ENCODE measurements around the gene WDR45B. TPM values are rescaled to one million over a fixed set of nuclear protein-coding genes. Genes with fewer than 3 reads are reported as not detected.

The WDR45B gene
- total RNA-seq, 4 donors from 2014 or later: 68.1 to 111 (median 83.2) TPM

DNA sequence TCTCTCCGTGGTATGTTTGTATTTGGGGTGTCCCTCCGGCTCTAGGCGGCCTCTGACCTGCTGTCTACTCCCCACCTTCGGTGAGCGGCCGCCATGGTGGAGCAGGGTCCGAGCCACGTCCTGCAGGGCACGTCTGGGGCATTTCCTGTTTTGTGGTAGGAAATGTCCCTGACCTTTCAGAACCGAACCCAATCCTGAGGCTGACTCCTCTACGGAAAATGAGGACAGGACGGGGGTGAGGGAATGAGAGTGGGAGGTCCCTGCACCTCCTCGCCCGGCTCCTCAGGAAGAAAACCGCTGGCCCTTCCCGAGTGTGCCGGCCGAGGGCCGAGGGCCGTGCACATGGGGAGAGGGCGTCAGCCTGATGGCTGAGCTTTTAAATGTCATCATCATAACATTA, 45.8 kb downstream of the WDR45B start:
- TF ChIP-seq, protein P1, sequence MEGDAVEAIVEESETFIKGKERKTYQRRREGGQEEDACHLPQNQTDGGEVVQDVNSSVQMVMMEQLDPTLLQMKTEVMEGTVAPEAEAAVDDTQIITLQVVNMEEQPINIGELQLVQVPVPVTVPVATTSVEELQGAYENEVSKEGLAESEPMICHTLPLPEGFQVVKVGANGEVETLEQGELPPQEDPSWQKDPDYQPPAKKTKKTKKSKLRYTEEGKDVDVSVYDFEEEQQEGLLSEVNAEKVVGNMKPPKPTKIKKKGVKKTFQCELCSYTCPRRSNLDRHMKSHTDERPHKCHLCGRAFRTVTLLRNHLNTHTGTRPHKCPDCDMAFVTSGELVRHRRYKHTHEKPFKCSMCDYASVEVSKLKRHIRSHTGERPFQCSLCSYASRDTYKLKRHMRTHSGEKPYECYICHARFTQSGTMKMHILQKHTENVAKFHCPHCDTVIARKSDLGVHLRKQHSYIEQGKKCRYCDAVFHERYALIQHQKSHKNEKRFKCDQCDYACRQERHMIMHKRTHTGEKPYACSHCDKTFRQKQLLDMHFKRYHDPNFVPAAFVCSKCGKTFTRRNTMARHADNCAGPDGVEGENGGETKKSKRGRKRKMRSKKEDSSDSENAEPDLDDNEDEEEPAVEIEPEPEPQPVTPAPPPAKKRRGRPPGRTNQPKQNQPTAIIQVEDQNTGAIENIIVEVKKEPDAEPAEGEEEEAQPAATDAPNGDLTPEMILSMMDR (IDR thresholded peaks at IDR 0.05): no peak
- no peak for TF ChIP-seq POLR2A (IDR thresholded peaks at IDR 0.05)
- DNase-seq (ENCODE audit: low spot score in 2 of 2): no peak

DNA sequence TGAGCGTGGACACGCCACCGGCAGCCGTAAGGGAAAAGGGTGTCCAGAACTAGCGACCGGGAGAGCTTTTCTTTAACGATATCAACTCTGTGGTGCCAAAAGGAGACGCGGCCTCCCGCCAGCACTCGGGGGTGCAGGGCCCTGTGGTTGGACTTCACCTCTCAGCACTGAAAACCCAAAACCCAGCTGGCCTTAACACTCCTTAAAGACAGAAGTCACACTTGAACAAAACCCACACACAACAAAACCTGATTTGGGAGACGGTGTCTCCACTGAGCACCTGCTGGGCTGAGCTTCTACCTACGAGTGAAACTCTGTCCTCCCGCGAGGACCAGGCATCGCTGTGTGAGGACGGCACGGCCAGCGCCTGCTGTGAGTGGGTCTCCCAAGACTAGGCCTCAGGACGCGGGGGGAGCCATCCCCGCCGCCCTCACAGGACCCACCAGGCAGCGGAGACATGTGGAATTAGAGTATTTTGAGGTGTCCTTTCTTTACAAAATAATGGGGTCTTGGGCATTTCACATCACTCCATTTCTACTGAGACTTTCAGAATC, 46.7 kb downstream of the WDR45B start:
- DNase-seq (ENCODE audit: low spot score in 2 of 2): no peak
- TF ChIP-seq, protein P1 (IDR thresholded peaks at IDR 0.05): no peak
- TF ChIP-seq POLR2A (IDR thresholded peaks at IDR 0.05): no peak
- 95 to 96% methylated on average over 24 of the region's 24 CpGs for WGBS, 2 donors

More for the DNA sequence above, 45.8 kb downstream of the WDR45B start:
- whole genome bisulfite sequencing, 2 donors: 82 to 83% methylated on average over 20 to 21 of the region's 21 CpGs
- H3K4me3 ChIP-seq (ENCODE audit: low read depth, poor library complexity, severe bottlenecking): no peak overlapping the region
- intact Hi-C loops (cut with DNase I; ENCODE audit: low total_unique reads): no loop called here

DNA sequence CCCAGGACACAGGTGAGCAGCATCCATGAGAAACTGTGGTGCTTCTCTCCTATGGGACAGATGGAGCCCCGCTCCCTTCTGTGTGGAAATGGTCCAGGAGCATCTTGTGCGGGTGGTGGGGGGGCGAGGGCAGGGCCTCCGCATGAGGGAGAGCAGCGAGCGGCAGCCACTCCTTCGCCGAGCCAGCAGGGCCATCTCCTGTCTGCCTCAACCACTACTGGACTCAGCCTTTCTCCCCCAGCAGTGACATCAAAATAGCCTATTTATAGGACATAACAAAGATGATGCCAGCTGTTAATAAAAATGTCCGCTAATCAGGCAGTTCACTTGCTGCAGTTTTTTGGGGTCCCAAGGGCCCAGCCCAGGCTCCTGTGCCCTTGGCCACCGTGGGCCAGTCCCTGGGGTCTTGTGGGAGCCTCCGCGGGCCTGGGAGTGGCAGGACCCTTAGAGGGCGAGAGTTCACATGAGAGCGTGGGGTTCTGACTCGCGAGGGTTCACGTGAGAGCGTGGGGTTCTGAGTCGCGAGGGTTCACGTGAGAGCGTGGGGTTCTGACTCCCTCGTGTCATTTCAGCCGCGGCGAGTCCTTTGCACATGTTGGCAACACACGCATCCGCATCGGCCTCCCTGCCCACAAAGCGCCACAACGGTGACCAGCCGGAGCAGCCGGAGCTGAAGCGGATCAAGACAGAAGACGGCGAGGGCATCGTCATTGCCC, 47.4 kb downstream of the WDR45B start:
- intact Hi-C loops (cut with DNase I; ENCODE audit: low total_unique reads): no loop called here
- H3K4me3 ChIP-seq (ENCODE audit: low read depth, poor library complexity, severe bottlenecking): no peak overlapping the region
- no peak for DNase-seq (ENCODE audit: low spot score in 2 of 2)
- WGBS, 2 donors: 93 to 95% methylated on average over 37 of the region's 37 CpGs
- TF ChIP-seq, protein P1 (IDR thresholded peaks at IDR 0.05): no peak
- TF ChIP-seq POLR2A (IDR thresholded peaks at IDR 0.05): no peak

More for the DNA sequence above, 46.7 kb downstream of the WDR45B start:
- intact Hi-C loops (cut with DNase I; ENCODE audit: low total_unique reads): no loop called here
- H3K4me3 ChIP-seq (ENCODE audit: low read depth, poor library complexity, severe bottlenecking): no peak overlapping the region

DNA sequence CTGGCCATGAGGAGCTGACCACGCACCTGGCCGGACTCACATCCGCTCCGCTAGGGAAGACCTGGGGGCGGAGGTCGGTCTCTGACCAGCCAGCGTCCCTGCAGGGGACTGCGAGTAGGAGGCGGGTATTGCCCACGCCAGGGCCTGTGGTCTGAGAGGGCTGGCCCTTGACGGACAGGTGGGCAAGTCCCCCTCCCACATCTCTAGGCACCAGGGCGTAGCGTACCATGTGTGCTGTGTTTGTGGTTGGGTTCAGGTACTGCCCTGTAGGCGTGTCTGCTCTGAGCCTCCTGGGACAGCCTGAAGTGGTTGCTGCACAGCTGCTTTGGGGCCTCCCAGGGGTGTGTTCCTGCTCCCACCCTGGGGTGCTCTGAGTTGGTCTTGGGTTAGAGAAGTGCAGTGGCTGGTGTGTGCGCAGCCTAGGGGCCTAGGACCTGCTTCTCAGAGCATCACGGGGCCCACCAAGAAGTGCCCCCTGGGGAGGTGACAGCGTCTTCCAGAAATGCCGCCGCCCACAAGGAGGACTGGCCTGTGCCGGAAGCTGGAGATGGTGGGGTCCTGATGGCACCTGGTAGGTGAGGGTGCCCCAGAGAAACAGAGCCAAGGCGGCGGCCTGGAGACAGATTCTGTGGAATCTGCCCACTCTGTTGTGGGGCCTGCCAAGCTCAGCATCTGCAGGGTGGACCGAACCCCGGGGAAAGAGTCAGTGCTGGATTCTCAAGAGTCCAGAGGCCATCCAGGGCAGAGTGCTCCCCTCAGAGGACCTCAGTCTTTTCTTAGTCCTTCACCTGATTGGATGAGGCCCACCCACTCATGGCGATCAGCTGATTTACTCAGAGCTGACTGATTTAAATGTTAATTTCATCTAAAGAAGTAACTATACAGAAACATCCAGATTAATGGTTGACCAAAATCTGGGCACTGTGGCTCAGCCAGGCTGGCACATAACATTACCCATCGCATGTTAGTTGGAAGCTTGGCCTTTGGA, 48.3 kb downstream of the WDR45B start:
- intact Hi-C loops (cut with DNase I; ENCODE audit: low total_unique reads): no loop called here
- DNase-seq (ENCODE audit: low spot score in 2 of 2): no peak
- WGBS, 2 donors: 92 to 96% methylated on average over 15 to 25 of the region's 26 CpGs
- no peak overlapping the region for H3K4me3 ChIP-seq (ENCODE audit: low read depth, poor library complexity, severe bottlenecking)
- TF ChIP-seq POLR2A (IDR thresholded peaks at IDR 0.05): no peak
- TF ChIP-seq, protein P1 (IDR thresholded peaks at IDR 0.05): no peak

DNA sequence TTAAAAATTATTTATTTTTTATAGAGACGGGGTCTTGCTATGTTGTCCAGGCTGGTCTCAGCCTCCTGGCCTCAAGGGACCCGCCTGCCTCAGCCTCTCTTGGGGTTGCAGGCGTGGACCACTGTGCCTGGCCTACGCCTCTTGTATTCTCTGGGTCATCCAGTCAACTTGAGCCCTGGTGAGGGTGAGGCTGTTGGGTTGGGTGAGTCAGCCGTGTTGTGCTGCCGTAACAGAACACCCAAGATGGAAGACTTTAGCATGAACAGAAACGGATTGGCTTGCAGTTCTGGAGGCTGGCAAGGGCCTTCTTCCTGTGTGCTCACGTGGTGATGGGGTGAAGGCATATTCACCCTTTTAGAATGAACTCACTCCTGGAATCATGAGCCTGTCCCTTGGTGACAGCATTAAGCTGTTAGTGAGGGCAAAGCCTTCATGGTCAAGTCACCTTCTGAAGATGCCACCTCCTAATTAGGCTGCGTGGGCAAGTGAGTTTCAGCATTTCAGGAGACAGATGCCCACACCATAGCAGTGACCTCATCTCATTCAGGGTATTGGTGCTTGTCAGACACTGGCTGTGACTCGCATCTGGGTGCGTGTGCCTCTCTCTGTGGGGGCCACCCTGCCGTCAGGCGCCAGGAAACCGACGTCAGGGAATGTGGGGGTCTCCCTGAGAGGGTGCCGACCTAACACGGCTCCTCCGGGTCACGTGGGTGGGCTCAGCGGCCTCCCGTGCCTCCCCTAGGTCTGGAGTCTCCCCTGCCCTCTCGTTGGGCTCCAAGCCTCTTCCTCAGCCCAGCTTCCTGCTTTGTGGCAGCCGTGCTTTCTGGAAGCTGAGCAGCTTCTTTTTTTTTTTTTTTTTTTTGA, 49.8 kb downstream of the WDR45B start:
- TF ChIP-seq POLR2A (IDR thresholded peaks at IDR 0.05): no peak
- TF ChIP-seq, protein P1 (IDR thresholded peaks at IDR 0.05): no peak
- no peak for DNase-seq (ENCODE audit: low spot score in 2 of 2)
- 75 to 77% methylated on average over 23 of the region's 23 CpGs for WGBS, 2 donors
- H3K4me3 ChIP-seq (ENCODE audit: low read depth, poor library complexity, severe bottlenecking): no peak overlapping the region
- intact Hi-C loops (cut with DNase I; ENCODE audit: low total_unique reads): no loop called here
